Cardiac septum (tissue), 1 donor: ENCODE results near the gene GABRR1. TPM values are rescaled to one million over a fixed set of nuclear protein-coding genes. Genes with fewer than 3 reads are reported as not detected.
"Not testable (repeated sequence)": the region's sequence is repeated elsewhere in the genome, so short reads cannot be mapped to it uniquely, and the experiment has no call there.

Experiments
- DNase-seq: peaks from one replicate; pipeline ENCODE4 v3.0.0-alpha.2; 2020; ENCODE audit warnings: low spot score
- intact Hi-C: fragments of 100-400 bp; cut with DNase I; formaldehyde crosslinking; loops from one replicate; pipeline ENCODE4 v1.14.0; 2022
- long read RNA-seq: library from polyadenylated mRNA; unstranded; transcript quantifications from one replicate; pipeline ENCODE4 v2.0.0, GENCODE V29; 2021
- total RNA-seq: library from RNA; stranded (reverse); fragmentation: NEBNext Ultra II Directional; extraction: Animal tissue kit (Norgen Biotek cat#: 25700); gene quantifications from one replicate; pipeline ENCODE4 v1.2.1, GENCODE V29; 2021
- donor health status: DM: no; HTN: no; CAD: no.

Gene GABRR1
- not detected for total RNA-seq
- long read RNA-seq, result 0 reads

DNA sequence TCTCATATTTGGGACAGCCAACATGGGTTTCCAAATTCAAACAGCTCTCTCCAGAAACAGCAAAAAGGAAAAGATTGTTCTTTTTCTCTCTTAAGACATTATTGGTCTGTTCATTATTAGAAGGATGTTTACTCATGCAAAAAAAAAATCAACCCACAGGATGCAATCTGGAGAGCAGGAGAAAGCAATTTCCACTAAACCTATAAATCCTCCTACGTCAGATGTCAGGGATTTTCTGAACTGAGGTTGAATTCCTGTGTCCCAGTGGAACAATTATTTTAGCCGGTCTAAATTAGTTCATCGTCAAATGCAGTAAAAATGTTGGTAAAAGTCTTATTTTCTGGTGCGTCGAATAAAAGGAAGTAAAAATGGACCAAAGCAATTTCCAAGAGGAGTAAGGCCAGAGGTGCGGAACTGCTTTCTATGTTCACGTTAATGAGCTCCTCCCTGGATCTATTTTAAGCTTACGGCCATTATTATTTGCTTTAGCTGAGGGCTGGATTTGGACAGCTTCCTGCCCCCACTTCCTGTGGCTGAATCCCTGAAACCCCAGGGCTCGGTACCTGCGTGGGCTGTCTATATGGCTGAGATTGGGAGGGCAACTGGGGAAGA lies at the start of gene GABRR1:
Gene GABRR1, minus strand, starts transcription at position 60 of the 612 bp plus-strand sequence. Its CDS starts 36 bp downstream, at position 24.
- intact Hi-C loops, result no loop called here
- DNase-seq, result no peak

DNA sequence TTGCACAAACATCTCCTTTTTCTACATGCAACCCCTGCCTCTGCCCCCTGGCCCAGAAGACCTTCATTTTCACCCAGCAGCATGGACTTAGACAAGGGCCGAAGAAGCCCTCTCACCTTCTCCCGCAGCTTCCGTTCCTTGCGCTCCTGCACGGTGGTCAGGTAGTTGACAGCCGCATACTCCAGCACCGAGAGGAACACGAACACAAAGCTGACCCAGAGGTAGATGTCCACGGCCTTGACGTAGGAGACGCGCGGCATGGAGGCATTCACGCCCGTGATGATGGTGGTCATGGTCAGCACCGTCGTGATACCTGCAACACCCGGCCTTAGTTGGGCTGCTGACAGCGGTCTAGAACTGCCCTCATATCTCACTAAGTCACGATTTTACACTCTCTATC lies 47.1 kb upstream of the GABRR1 start:
- no peak for DNase-seq
- intact Hi-C loops, result no loop called here

DNA sequence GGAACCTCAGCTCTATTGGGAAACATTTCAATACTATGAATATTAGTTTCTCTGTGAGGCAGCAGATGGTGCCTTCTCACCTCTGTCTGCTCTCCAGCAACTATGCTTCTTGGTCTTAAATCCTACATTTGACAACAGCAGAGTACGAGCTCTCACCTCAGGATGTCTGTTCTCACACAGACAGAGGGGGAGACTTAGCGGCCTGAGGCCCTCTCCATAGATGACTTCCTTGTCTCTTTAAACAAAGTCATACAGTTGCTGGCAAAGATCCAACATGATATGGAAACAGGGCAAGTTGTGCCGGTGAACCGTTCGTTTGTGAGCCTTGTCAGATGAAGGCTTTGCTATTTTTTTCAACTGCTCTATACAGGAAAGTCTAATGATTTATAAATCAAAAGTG lies 43.7 kb upstream of the GABRR1 start:
- no peak for DNase-seq
- intact Hi-C loops, result no loop called here

DNA sequence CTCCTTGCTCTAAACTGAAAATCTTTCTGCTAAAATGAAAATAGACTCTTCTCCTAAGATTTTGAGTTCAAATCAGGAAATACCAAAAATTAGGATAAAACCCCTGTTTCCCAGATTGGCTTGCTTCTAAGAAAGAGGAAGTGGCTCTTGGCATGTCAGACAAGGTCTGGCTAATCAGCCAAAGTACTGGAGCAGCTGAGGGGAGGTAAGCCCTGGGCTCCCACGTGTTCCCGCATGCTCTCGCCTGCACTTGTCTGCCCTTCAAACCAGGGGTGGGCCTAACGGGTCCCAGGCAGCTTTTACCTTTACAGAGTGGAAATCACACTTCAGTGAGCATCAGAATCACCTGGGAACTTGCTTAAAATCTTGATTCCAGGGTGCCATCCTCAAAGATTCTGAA lies 43.2 kb upstream of the GABRR1 start:
- DNase-seq, result no peak
- intact Hi-C loops, result no loop called here

DNA sequence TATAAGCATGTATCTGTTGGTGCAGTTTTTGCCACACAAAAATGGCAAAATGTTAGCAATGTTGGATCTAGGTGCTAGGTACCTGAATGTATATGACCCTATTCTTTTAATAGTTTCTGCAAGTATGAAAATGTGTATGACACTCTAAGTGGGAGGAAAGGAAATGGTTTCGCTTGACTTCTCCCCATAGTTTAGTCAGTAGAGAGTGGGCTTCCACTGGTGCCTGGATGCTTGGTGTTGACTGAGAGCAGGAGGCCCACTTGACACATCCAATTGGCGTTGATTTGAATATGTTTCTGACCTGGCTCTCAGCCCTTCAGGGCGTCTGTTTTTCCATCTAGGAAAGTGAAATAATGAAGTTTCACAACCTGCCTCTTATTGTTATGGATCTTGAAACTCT lies 41.8 kb upstream of the GABRR1 start:
- DNase-seq, result no peak
- intact Hi-C loops, result no loop called here

DNA sequence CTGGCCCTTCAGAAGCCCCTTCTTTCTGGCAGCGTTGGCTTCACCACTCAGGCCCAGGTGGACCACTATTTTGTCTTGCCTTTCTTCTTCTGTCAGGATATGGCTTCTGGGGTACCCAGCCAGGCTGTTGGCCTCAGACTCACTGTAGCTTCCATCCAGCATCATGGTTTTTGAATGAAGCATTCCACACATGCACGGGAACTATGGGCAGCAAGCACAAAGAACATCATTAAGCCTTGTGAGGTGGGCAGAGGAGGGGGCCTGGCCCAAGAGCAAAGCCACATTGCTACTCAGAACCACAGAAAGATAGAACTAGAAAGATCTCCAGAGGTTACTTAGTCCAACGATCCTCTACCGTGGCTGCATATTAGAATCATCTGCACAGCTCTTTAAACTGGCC lies 40.6 kb upstream of the GABRR1 start:
- intact Hi-C loops, result no loop called here
- no peak for DNase-seq

DNA sequence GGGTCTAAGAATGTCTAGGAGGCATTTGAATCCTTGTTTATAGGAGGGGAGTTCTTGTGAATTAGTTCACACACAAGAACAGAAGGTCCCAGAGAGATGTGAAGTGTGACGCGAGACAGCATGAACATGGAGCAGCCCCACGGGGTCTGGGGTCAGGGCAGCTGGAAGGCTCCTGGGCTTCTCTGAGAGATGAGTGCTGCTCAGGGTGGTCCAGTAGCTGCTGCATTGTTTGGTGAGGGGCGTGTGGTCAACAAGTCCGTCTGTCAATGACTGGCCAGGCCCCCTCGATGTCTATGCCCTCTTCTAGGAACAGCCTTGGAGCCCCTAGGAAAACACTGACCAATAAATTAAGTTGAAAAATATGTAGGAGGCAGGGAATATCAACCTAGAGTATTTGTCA lies 40.2 kb upstream of the GABRR1 start:
- no peak for DNase-seq
- intact Hi-C loops, result no loop called here

DNA sequence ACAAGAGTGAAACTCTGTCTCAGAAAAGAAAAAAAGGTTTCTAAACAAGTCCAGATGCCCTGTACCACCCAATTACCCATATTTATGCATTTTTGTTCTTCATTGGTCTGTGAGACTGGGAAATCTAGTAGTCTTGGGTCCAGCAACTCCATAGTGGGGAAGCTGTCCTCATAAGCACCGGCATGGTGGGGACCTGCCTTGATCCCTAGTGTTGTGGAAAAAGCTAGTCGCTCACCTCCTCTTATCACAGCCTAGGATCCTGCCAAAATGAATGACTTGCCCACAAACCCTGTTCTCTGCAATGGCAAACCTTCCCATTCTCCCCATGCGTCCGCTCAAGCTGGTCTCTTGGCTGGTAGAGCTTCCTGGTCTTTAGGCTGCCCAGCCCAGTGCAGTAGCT lies 38.3 kb upstream of the GABRR1 start:
- no peak for DNase-seq
- intact Hi-C loops, result no loop called here

DNA sequence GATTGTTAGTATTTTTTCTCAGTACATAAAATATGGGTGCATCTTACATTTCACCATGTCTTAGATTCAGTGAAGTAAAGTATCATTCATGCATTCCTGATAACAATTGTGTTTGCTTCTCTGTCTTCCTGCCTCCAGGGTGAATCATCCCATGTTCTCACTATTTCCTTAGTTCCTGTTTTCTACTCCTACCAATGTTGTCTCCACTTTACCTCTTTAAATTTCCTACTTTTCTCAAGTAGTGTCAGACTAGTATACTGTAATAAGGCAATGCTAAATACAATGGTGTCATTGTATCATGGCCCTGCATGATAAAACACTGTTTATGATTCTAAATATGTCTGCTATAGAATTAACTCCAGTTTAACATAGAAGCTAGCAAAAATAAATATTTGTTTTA lies 37.4 kb upstream of the GABRR1 start:
- DNase-seq, result no peak
- intact Hi-C loops, result no loop called here

DNA sequence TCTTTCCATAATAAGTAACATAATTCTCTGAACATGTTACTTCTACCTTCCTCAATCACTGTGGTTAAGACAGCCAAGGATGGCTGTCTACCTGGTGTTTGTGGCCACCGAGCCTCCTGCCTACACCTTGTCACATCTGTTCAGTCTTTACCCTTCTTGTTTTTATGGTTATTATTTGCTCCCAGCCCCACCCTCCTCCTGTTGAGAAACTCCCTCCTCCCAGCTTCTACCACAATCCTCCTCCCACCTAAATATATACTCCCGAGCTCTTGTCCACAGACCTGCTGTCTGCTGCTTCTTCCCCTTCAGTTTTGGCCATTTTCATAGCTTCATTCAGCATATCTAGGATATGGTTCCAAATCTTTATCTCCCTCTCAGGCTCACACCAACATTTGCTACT lies 35.7 kb upstream of the GABRR1 start:
- intact Hi-C loops, result no loop called here
- no peak for DNase-seq

DNA sequence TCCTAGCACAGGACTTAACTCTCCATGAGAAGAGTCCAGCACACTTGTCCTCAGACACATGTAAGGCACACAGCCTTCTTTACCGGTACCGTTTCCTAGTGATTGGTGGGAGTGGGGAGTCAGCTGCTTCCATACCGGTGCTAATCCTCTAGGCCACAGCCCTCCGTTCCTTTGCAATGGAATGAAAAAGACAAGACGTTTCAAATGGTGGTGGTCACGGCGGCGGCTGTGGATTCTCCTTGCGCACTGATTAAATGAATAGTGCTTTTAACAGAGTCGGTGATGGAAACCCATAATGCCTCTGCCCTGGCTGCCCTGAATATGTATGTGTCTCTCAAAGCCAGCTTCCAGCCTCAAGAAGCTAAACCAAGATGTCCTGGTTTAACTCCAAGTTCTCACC lies 34.8 kb upstream of the GABRR1 start:
- DNase-seq, result no peak
- intact Hi-C loops, result no loop called here

DNA sequence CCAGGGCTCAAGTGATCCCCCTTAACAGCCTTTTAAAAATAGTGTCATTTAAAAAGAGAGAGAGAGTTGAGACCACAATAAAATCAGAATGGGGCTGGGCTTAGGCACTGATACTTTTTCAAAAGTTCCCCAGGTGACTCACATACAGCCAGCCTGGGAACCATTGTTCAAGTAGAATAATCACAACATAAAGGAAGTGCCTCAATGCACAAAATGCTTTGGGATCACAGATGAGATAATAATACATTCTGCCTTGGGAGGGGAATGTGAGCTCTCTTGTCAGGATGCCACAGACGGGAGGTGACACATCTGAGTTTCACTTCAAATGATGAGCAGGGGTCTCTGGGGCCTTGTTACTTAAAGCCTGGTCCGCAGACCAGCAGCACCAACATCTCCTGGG lies 34.0 kb upstream of the GABRR1 start:
- intact Hi-C loops, result no loop called here
- DNase-seq, result no peak

DNA sequence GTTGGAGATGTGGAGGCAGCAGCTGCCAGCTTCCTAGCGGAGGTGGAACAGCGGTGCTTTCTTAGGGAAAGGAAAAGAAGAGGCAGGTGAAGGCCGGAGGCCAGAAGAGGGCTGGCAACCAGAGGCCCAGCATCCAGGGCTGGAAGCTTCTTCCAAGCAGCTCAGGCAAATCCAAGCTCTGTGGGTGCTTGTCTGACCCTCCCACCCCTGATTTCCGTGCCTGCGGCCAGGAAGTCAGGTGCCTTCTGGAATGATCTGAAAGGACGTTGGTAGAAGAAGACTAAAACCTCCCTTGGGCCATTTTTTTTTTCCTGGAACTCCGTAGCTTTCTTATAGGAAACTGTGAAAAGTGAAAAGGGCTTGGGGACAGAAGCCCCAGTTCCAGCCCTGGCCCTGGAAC lies 33.1 kb upstream of the GABRR1 start:
- no peak for DNase-seq
- intact Hi-C loops, result no loop called here

DNA sequence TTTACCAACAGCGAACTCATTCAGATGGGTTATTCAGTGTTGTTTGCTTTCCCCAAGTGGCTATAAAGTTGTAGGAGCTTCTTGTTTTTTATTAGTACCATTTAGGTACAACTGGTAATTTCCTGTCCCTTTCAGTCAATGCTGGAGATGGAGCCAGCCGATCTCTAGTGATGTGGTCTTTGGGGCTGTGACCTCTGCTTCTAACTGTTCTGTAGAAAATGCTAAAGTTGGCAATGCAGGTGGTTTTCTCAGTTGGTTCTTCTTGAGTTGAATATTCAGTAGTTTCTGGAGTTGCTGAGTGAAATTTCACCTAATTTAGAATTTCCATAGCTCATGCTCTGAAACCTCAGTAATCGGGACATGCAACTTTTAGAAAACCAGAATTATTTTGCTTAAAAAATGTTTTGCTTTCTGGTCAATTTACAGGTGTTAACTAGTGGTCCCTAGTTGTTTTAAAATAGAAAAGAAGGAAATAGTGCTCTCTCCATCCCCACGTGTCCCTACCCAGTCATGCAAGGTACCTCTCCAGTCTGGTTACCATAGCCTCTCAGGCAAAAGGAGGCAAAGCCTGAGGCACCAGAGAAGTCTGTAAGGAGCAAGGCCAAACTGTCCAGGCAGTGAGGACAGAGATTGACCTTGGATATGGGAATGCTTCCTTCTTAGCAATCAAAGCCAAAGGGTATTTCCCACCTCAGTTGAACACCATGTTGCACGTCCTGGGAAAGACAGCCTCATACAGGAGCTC lies 27.3 kb upstream of the GABRR1 start:
- intact Hi-C loops, result no loop called here
- DNase-seq, result no peak

DNA sequence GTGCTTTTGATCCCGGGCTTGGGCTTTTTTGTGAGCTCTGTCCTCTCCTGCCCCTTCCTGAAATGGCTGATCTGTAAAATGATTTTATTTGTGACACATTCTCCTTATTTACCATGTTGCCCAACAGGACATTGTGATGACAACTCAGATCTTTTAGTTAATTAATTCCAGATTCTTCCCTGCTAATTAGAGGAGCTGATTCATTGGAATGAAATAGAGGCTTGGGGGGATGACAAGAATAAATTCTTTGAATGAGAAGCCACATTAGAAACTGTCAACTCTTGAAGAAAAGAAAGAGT lies 26.1 kb upstream of the GABRR1 start:
- intact Hi-C loops, result loop anchor here (2.0 kb wide), 1 partner anchor 120 kb away; no protein-coding TSS in a partner anchor
- no peak for DNase-seq

DNA sequence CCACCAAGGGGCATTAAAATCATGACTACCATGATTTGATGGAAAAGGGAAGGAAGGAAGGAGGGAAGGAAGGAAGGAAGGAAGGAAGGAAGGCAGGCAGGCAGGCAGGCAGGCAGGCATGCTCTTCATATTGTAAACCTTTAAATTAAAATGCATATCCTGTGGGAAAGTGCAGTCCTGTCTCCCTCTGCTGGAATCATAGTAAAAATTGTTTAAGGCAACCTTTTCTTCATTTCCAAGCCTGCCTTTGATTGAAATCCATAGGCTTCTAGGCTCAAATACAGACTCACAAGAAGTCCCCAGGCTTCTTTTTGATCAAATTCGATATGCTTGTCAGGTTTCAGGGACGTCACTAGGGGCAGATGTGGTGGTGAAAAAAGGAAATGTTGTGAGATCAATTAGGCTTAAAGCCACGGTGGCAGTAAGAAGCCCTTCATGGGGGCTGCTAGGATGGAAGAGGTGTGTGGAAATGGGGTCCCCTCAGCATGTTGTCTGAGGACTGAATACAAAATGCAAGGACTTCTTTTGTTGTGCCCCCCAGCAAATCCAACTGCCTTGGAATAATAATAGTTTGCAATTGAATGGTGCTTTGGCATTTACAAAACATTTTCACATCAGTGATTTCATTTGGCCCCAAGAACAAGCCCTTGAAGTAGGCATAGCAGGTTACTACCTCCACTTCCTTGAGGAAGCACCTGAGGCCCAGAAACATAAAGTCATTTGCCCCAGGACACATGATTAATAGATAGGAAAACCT lies 25.6 kb upstream of the GABRR1 start:
- intact Hi-C loops, result loop anchor here (1.0 to 2.0 kb wide), 2 partner anchors 120 to 260 kb away; no protein-coding TSS in a partner anchor

DNA sequence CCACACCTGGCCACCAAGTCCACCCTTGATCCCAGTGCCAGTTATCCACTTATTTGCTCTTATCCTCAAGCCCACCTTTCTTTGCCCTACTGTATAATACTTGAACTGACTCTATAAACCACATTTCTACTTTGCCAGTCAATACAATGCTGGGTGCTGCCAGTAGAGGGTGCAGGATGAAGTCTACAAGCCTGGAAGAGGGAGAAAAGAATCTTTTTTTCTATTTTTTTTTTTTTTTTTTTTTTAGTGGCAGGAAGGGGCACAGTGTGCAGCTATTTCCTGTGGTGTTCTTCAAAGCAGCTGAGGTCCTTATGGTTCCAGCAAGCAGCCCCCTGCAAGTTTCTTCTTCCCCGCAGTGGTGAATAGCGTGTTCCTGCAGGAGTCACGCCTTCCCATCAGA lies 22.2 kb upstream of the GABRR1 start:
- intact Hi-C loops, result no loop called here

More for the DNA sequence above, 25.6 kb upstream of the GABRR1 start:
- no peak for DNase-seq

DNA sequence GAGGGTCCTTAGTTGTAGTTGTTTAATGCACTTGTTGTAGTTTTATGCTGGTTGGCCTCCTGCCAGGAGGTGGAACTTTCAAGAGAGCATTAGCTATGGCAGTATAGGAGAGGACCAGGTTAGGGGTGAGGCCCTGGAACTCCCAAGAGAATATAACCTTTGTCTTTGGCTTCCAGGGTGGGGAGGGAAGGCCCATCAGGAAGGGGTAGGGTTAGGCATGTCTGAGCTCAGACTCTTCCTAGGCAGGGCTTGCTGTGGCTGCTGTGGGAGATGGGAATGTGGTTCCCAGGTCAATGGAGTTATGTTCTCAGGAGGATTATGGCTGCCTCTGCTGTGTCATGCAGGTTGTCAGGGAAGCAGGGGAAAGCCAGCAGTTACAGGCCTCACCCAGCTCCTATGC lies 20.0 kb upstream of the GABRR1 start:
- no peak for DNase-seq
- intact Hi-C loops, result no loop called here

More for the DNA sequence above, 22.2 kb upstream of the GABRR1 start:
- DNase-seq, result no peak

DNA sequence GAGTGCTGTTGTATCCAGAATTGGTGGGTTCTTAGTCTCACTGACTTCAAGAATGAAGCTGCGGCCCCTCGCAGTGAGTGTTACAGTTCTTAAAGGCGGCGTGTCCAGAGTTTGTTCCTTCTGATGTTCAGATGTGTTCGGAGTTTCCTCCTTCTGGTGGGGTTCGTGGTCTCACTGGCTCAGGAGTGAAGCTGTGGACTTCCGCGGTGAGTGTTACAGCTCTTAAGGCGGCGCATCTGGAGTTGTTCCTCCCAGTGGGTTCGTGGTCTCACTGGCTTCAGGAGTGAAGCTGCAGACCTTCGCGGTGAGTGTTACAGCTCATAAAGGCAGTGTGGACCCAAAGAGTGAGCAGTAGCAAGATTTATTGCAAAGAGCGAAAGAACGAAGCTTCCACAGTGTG lies 16.4 kb upstream of the GABRR1 start:
- DNase-seq, intact Hi-C loops: not testable (repeated sequence)

DNA sequence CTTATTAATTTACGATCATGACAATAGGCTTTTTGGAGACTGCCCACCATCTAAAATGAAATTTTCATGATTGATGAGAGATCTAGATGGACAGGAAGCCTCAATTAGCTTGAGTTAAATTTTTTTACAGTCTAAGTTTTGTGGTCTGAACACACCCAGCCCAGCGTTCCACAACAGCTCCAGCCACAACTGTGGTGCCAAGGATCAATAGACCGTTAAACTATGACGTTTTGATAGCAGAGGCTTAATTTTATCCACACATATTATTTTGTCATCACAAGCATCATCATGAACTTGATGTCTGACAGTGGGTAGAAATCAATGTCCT lies 5.5 kb upstream of the GABRR1 start:
- intact Hi-C loops, result no loop called here
- DNase-seq, result no peak
